ENCODE results near the gene RPTOR. TPM values are rescaled to one million over a fixed set of nuclear protein-coding genes. Genes with fewer than 3 reads are reported as not detected.

Gene RPTOR
- total RNA-seq, 2 donors from 2014 or later, result 62.0 to 228 TPM

GRCh38 chr17:80992077-80992947, 447.7 kb downstream of the RPTOR start:
- Mint-ChIP-seq H3K4me3 (peak overlapping the region; percentile 60), H3K27ac (peak overlapping the region; percentile 41), H3K4me1 (no peaks in the 10 kb centered on the region), H3K27me3 (no peaks in the 10 kb centered on the region), H3K9me3 (no peaks in the 10 kb centered on the region), H3K36me3 (ENCODE audit: low read depth) (peaks cover 22% of the 10 kb centered on the region)
- ATAC-seq (replicated peaks), result peak; percentile 45

- Mint-ChIP-seq H3K27me3 (no peaks in the 10 kb centered on the region), H3K9me3 (no peaks in the 10 kb centered on the region), H3K4me1 (no peaks in the 10 kb centered on the region), H3K4me3 (peak overlapping the region; percentile 60), H3K36me3 (ENCODE audit: low read depth) (peaks cover 22% of the 10 kb centered on the region), H3K27ac (peak overlapping the region; percentile 41)
- ATAC-seq (replicated peaks), result no peak
These were observed 448.4 kb downstream of the RPTOR start for GRCh38 chr17:80992948-80993624.

GRCh38 chr17:80995131-80995530, 450.5 kb downstream of the RPTOR start:
- no peak for ATAC-seq (replicated peaks)
- H3K27ac Mint-ChIP-seq, result no peak overlapping the region
- H3K36me3 Mint-ChIP-seq (ENCODE audit: low read depth), result peaks cover 29% of the 10 kb centered on the region
- no peaks in the 10 kb centered on the region for H3K4me1 Mint-ChIP-seq
- H3K4me3 Mint-ChIP-seq, result no peak overlapping the region
- H3K27me3 Mint-ChIP-seq, result no peaks in the 10 kb centered on the region
- H3K9me3 Mint-ChIP-seq, result no peaks in the 10 kb centered on the region

GRCh38 chr17:80996422-80997305, 452.0 kb downstream of the RPTOR start:
- Mint-ChIP-seq H3K4me3 (no peak overlapping the region), H3K4me1 (no peaks in the 10 kb centered on the region), H3K27me3 (no peaks in the 10 kb centered on the region), H3K36me3 (ENCODE audit: low read depth) (peaks cover 29% of the 10 kb centered on the region), H3K9me3 (no peaks in the 10 kb centered on the region), H3K27ac (no peak overlapping the region)
- ATAC-seq (replicated peaks), result no peak

- no peak overlapping the region for H3K4me3 Mint-ChIP-seq
- no peaks in the 10 kb centered on the region for H3K27me3 Mint-ChIP-seq
- H3K36me3 Mint-ChIP-seq (ENCODE audit: low read depth), result peaks cover 29% of the 10 kb centered on the region
- no peaks in the 10 kb centered on the region for H3K9me3 Mint-ChIP-seq
- H3K4me1 Mint-ChIP-seq, result no peaks in the 10 kb centered on the region
- H3K27ac Mint-ChIP-seq, result no peak overlapping the region
- ATAC-seq (replicated peaks), result peak; percentile 55
These were observed 452.9 kb downstream of the RPTOR start for GRCh38 chr17:80997424-80998117.

- Mint-ChIP-seq H3K4me3 (no peak overlapping the region), H3K27ac (no peak overlapping the region), H3K9me3 (no peaks in the 10 kb centered on the region), H3K27me3 (no peaks in the 10 kb centered on the region), H3K4me1 (no peaks in the 10 kb centered on the region), H3K36me3 (ENCODE audit: low read depth) (peaks cover 29% of the 10 kb centered on the region)
- no peak for ATAC-seq (replicated peaks)
These were observed 453.6 kb downstream of the RPTOR start for GRCh38 chr17:80998118-80998747.

GRCh38 chr17:80998748-80999535, 454.3 kb downstream of the RPTOR start:
- no peak overlapping the region for H3K27ac Mint-ChIP-seq
- no peaks in the 10 kb centered on the region for H3K9me3 Mint-ChIP-seq

GRCh38 chr17:80999536-81000333, 455.1 kb downstream of the RPTOR start:
- no peaks in the 10 kb centered on the region for H3K9me3 Mint-ChIP-seq
- ATAC-seq (replicated peaks), result no peak
- H3K27me3 Mint-ChIP-seq, result peaks cover 4% of the 10 kb centered on the region
- H3K27ac Mint-ChIP-seq, result no peak overlapping the region
- no peak overlapping the region for H3K4me3 Mint-ChIP-seq
- H3K36me3 Mint-ChIP-seq (ENCODE audit: low read depth), result peaks cover 29% of the 10 kb centered on the region
- peaks cover 3% of the 10 kb centered on the region for H3K4me1 Mint-ChIP-seq

More at GRCh38 chr17:80998748-80999535, 454.3 kb downstream of the RPTOR start:
- Mint-ChIP-seq H3K27me3 (peaks cover 3% of the 10 kb centered on the region), H3K4me3 (no peak overlapping the region), H3K36me3 (ENCODE audit: low read depth) (peaks cover 29% of the 10 kb centered on the region), H3K4me1 (no peaks in the 10 kb centered on the region)
- no peak for ATAC-seq (replicated peaks)

GRCh38 chr17:81000334-81000630, 455.6 kb downstream of the RPTOR start:
- Mint-ChIP-seq H3K27me3 (peaks cover 7% of the 10 kb centered on the region), H3K4me1 (peaks cover 5% of the 10 kb centered on the region), H3K4me3 (no peak overlapping the region), H3K9me3 (no peaks in the 10 kb centered on the region), H3K27ac (no peak overlapping the region), H3K36me3 (ENCODE audit: low read depth) (peaks cover 28% of the 10 kb centered on the region)
- no peak for ATAC-seq (replicated peaks)

GRCh38 chr17:81000631-81001357, 456.2 kb downstream of the RPTOR start:
- ATAC-seq (replicated peaks), result no peak
- H3K4me3 Mint-ChIP-seq, result no peak overlapping the region
- H3K36me3 Mint-ChIP-seq (ENCODE audit: low read depth), result peaks cover 23% of the 10 kb centered on the region
- peaks cover 7% of the 10 kb centered on the region for H3K27me3 Mint-ChIP-seq
- H3K27ac Mint-ChIP-seq, result no peak overlapping the region
- H3K9me3 Mint-ChIP-seq, result no peaks in the 10 kb centered on the region
- peaks cover 5% of the 10 kb centered on the region for H3K4me1 Mint-ChIP-seq

GRCh38 chr17:81002013-81002384, 457.4 kb downstream of the RPTOR start:
- H3K27me3 Mint-ChIP-seq, result peaks cover 7% of the 10 kb centered on the region
- peaks cover 11% of the 10 kb centered on the region for H3K36me3 Mint-ChIP-seq (ENCODE audit: low read depth)
- no peak overlapping the region for H3K4me3 Mint-ChIP-seq
- H3K9me3 Mint-ChIP-seq, result no peaks in the 10 kb centered on the region
- no peak for ATAC-seq (replicated peaks)
- no peak overlapping the region for H3K27ac Mint-ChIP-seq
- H3K4me1 Mint-ChIP-seq, result peaks cover 5% of the 10 kb centered on the region

Data from activated T-helper 17 cell treated with anti-CD3 and anti-CD28 coated beads, Interleukin-2, amount 50 U/mL, for 72 hours (primary cell).